A549 (cell line): ENCODE results near the gene TEC. TPM values are rescaled to one million over a fixed set of nuclear protein-coding genes. Genes with fewer than 3 reads are reported as not detected.
"Not testable (repeated sequence)": the region's sequence is repeated elsewhere in the genome, so short reads cannot be mapped to it uniquely, and the experiment has no call there.

Experiments
- ATAC-seq, 2 experiments: fragments of 200-7000 bp in 1 of 2; fragments of >200 bp in 1 of 2; cut with Nextera tagmentation in 1 of 2; cut with Tn5 transposase in 1 of 2; 3 replicates each; pipeline versions ENCODE4 v1.8.0 to v1.9.1; 2018 to 2020; ENCODE audit warnings: mild to moderate bottlenecking in 1 of 2, moderate library complexity in 1 of 2
- CTCF ChIA-PET: fragments of 300-600 bp; sonication (Branson Sonifier 250); formaldehyde crosslinking; extraction: SDS; loops from one replicate; lab custom pipeline; 2021; ENCODE audit warnings: antibody characterized with exemption, inconsistent platforms; lab: Yijun Ruan, JAX
- POLR2A ChIA-PET: fragments of 350-600 bp; formaldehyde crosslinking; extraction: SDS; loops from one replicate; lab custom pipeline; 2021; ENCODE audit warnings: antibody characterized with exemption, inconsistent platforms; lab: Yijun Ruan, JAX
- DNase-seq, 2 experiments: peaks; one replicate each; pipeline versions ENCODE4 v3.0.0 to v3.0.0-alpha.2; 2011 to 2016; ENCODE audit warnings: low read depth in 1 of 2, low spot score in 1 of 2
- FAIRE-seq: peaks from 2 replicates; lab custom pipeline; 2011; peaks lifted over from hg19 to GRCh38; lab: Jason Lieb, UNC
- H3K27ac ChIP-seq, 2 experiments: fragments of >200 bp; sonication (Bioruptor Twin); formaldehyde crosslinking; 3 replicates each; pipeline ENCODE4 v1.5.1; 2016 to 2017
- H3K4me1 ChIP-seq: fragments of >200 bp; sonication (Bioruptor Twin); formaldehyde crosslinking; 3 replicates; pipeline ENCODE4 v1.6.1; 2016
- H3K4me2 ChIP-seq: fragments of >200 bp; sonication (Bioruptor Twin); formaldehyde crosslinking; 3 replicates; pipeline ENCODE4 v1.6.1; 2016
- H3K4me3 ChIP-seq: fragments of >200 bp; sonication (Bioruptor Twin); formaldehyde crosslinking; 3 replicates; pipeline ENCODE4 v1.5.1; 2016
- H3K9me3 ChIP-seq: fragments of >200 bp; sonication (Bioruptor Twin); formaldehyde crosslinking; 3 replicates; pipeline ENCODE4 v1.6.1; 2016
- ATOH8 ChIP-seq: fragments of 250-450 bp; sonication (Bioruptor Pico); IDR thresholded peaks from 2 replicates; pipeline ENCODE4 v1.5.0; 2020; ENCODE audit warnings: low read depth, mild to moderate bottlenecking, moderate library complexity
- BCL3 ChIP-seq: fragments of >200 bp; sonication (Bioruptor Twin); formaldehyde crosslinking; IDR thresholded peaks from 3 replicates; pipeline ENCODE4 v1.6.1; 2016
- CHD4 ChIP-seq: fragments of 200-600 bp; sonication (generic); IDR thresholded peaks from 2 replicates; pipeline ENCODE4 v1.6.1; 2016; ENCODE audit warnings: antibody characterized with exemption, mild to moderate bottlenecking, borderline replicate concordance
- E2F6 ChIP-seq: IDR thresholded peaks from 2 replicates; pipeline ENCODE4 v1.6.1; 2012; ENCODE audit warnings: low read depth, borderline replicate concordance
- EHMT2 ChIP-seq: fragments of 200-600 bp; sonication (generic); IDR thresholded peaks from 2 replicates; pipeline ENCODE4 v1.6.1; 2016; ENCODE audit warnings: antibody characterized with exemption, low read depth, mild to moderate bottlenecking, moderate library complexity
- GATA3 ChIP-seq: IDR thresholded peaks from 2 replicates; pipeline ENCODE4 v1.6.1; 2012; ENCODE audit warnings: borderline replicate concordance
- HES2 ChIP-seq: fragments of >200 bp; sonication (Bioruptor Twin); formaldehyde crosslinking; IDR thresholded peaks from 2 replicates; pipeline ENCODE4 v1.6.1; 2016
- HMGXB4 ChIP-seq: fragments of 250-450 bp; sonication (Bioruptor Pico); IDR thresholded peaks from 2 replicates; pipeline ENCODE4 v1.5.0; 2021; ENCODE audit warnings: mild to moderate bottlenecking, moderate library complexity, borderline replicate concordance
- HOXB5 ChIP-seq: fragments of 250-450 bp; sonication (Bioruptor Pico); IDR thresholded peaks from 2 replicates; pipeline ENCODE4 v1.5.0; 2020; ENCODE audit warnings: mild to moderate bottlenecking, moderate library complexity
- MAX ChIP-seq: IDR thresholded peaks from 2 replicates; pipeline ENCODE4 v1.6.1; 2012
- MYC ChIP-seq: IDR thresholded peaks from 2 replicates; pipeline ENCODE4 v1.6.1; 2012; ENCODE audit warnings: mild to moderate bottlenecking, inconsistent platforms, low read length, improper control_type of control experiment, borderline replicate concordance
- NFE2L2 ChIP-seq: fragments of 150-350 bp; conservative IDR thresholded peaks from 2 replicates; pipeline ENCODE4 v1.6.1; 2014; ENCODE audit warnings: low read length
- NPAS2 ChIP-seq: fragments of 250-450 bp; sonication (Bioruptor Pico); IDR thresholded peaks from 2 replicates; pipeline ENCODE4 v1.8.0; 2022; ENCODE audit warnings: mild to moderate bottlenecking, moderate library complexity, borderline replicate concordance
- NR3C1 ChIP-seq: fragments of >200 bp; sonication (Bioruptor Twin); formaldehyde crosslinking; IDR thresholded peaks from 3 replicates; pipeline ENCODE4 v1.6.1; 2017
- PHF8 ChIP-seq: fragments of 200-600 bp; sonication (generic); IDR thresholded peaks from 2 replicates; pipeline ENCODE4 v1.6.1; 2016; ENCODE audit warnings: low read depth, mild to moderate bottlenecking, antibody characterized with exemption, moderate library complexity, borderline replicate concordance
- RAD21 ChIP-seq, 2 experiments: fragments of >200 bp in 1 of 2; sonication (Bioruptor Twin) in 1 of 2; formaldehyde crosslinking in 1 of 2; IDR thresholded peaks in 1 of 2; conservative IDR thresholded peaks in 1 of 2; 2 replicates in 1 of 2; 3 replicates in 1 of 2; pipeline ENCODE4 v1.6.1; 2012 to 2018; ENCODE audit warnings: inconsistent platforms in 1 of 2
- RARB ChIP-seq: fragments of 250-450 bp; sonication (Bioruptor Pico); IDR thresholded peaks from 2 replicates; pipeline ENCODE4 v1.8.0; 2021; ENCODE audit warnings: mild to moderate bottlenecking, moderate library complexity
- TFCP2L1 ChIP-seq: fragments of 250-450 bp; sonication (Bioruptor Pico); IDR thresholded peaks from 2 replicates; pipeline ENCODE4 v1.5.0; 2021; ENCODE audit warnings: mild to moderate bottlenecking
- USF2 ChIP-seq: fragments of 450-650 bp; IDR thresholded peaks from 2 replicates; pipeline ENCODE4 v1.6.1; 2014; ENCODE audit warnings: antibody characterized with exemption
- ZFP36 ChIP-seq: fragments of 450-650 bp; IDR thresholded peaks from 2 replicates; pipeline ENCODE4 v1.6.1; 2014; ENCODE audit warnings: borderline replicate concordance; ENCODE audit not compliant: partially characterized antibody
- ZSCAN20 ChIP-seq: fragments of 250-450 bp; sonication (Bioruptor Pico); IDR thresholded peaks from 2 replicates; pipeline ENCODE4 v1.8.0; 2022; ENCODE audit warnings: mild to moderate bottlenecking, moderate library complexity
- WGBS: methylation state at CpG from one replicate; pipeline ENCODE4 v1.1.6; 2017; ENCODE audit errors: missing lambda C conversion rate; 5-methylcytosine and 5-hydroxymethylcytosine counted together
- polyA plus RNA-seq, 4 experiments: library from polyadenylated mRNA; depleted of rRNA in 3 of 4; stranded (reverse); fragments of >200 nt; fragmentation: RNase III in 1 of 4; extraction: RNeasy Plus Mini Kit Qiagen cat#74134 plus additional on column Dnase treatment in 1 of 4; gene quantifications; 2 replicates in 3 of 4; 3 replicates in 1 of 4; pipeline ENCODE4 v1.2.3, GENCODE V29; 2011 to 2017

The TEC gene
- polyA plus RNA-seq, 2 of the 4 experiments (the other 2 are of a cell fraction) = 1.2 to 1.6 TPM

- no peak overlapping the region for H3K4me2 ChIP-seq
- FAIRE-seq = no peak
- WGBS = 89% methylated on average over 2 of the region's 2 CpGs
- CTCF ChIA-PET = interaction anchor here (0.9 kb wide), 1 partner anchor 9 kb away, joined by 4 read pairs; no protein-coding TSS in a partner anchor
- H3K4me1 ChIP-seq = no peaks in the 10 kb centered on the region
- TF ChIP-seq HOXB5 (CRISPR knock-in tag) = no peak
- no peak for TF ChIP-seq CHD4
- TF ChIP-seq RAD21 (conservative IDR thresholded peaks at IDR 0.05 in 1 of 2, IDR thresholded peaks at IDR 0.05 in 1 of 2) = no peak
- TF ChIP-seq ATOH8 = no peak
- no peak for TF ChIP-seq PHF8
- no peak for TF ChIP-seq MAX
- no peak for TF ChIP-seq GATA3
- no peak for TF ChIP-seq BCL3
- TF ChIP-seq E2F6 = no peak
- no peak for TF ChIP-seq HES2
- no peak for TF ChIP-seq NFE2L2
- no peak for TF ChIP-seq RARB (CRISPR knock-in tag)
- no peak for TF ChIP-seq ZSCAN20 (CRISPR knock-in tag)
- no peak for TF ChIP-seq MYC
- TF ChIP-seq USF2 = no peak
- no peak for TF ChIP-seq ZFP36
- TF ChIP-seq TFCP2L1 (CRISPR knock-in tag) = no peak
- no peak for TF ChIP-seq NR3C1
- no peak for TF ChIP-seq NPAS2
- TF ChIP-seq EHMT2 = no peak
- TF ChIP-seq, all 56 proteins: peak for 0
- ATAC-seq = no peak
- no peaks in the 10 kb centered on the region for H3K9me3 ChIP-seq
- H3K4me3 ChIP-seq = no peak overlapping the region
- no peak for DNase-seq
- POLR2A ChIA-PET = no interaction called here
- H3K27ac ChIP-seq = no peak overlapping the region
Observed at GRCh38 chr4:48188390-48188789, 81.2 kb downstream of the TEC start.

- Histone ChIP-seq H3K4me1 (no peaks in the 10 kb centered on the region), H3K4me3 (no peak overlapping the region), H3K4me2 (no peak overlapping the region), H3K9me3 (no peaks in the 10 kb centered on the region)
- ATAC-seq = no peak
- no peak for FAIRE-seq
- CTCF ChIA-PET = interaction anchor here (0.9 kb wide), 1 partner anchor 10 kb away, joined by 4 read pairs; no protein-coding TSS in a partner anchor
- POLR2A ChIA-PET = no interaction called here
- 47% methylated on average over 2 of the region's 2 CpGs for WGBS
- no peak for DNase-seq
- no peak for TF ChIP-seq NPAS2
- TF ChIP-seq ZFP36 = no peak
- TF ChIP-seq HMGXB4 (CRISPR knock-in tag) = no peak
- TF ChIP-seq HES2 = no peak
- TF ChIP-seq, all 56 proteins: peak for 0
- H3K27ac ChIP-seq = no peak overlapping the region
Observed at GRCh38 chr4:48187813-48188212, 81.8 kb downstream of the TEC start.

GRCh38 chr4:48187066-48187465 lies 82.6 kb downstream of the TEC start:
- POLR2A ChIA-PET, FAIRE-seq, H3K9me3 ChIP-seq, H3K4me2 ChIP-seq, DNase-seq, H3K4me3 ChIP-seq, CTCF ChIA-PET, H3K4me1 ChIP-seq, H3K27ac ChIP-seq, ATAC-seq: not testable (repeated sequence)
- 83% methylated on average over 4 of the region's 5 CpGs for WGBS

- DNase-seq, H3K4me1 ChIP-seq, FAIRE-seq, H3K9me3 ChIP-seq, H3K27ac ChIP-seq, H3K4me3 ChIP-seq, H3K4me2 ChIP-seq, POLR2A ChIA-PET, ATAC-seq, CTCF ChIA-PET: not testable (repeated sequence)
- no CpG with 5 or more reads among the region's 33 CpGs for WGBS
Observed at GRCh38 chr4:48186394-48186793, 83.2 kb downstream of the TEC start.
